Liver (tissue), 9 donors: ENCODE measurements around the gene CHKB. TPM values are rescaled to one million over a fixed set of nuclear protein-coding genes. Genes with fewer than 3 reads are reported as not detected.

ENCODE experiments used
- DNase-seq: peaks from one replicate; pipeline ENCODE4 v3.0.0-alpha.2; 2017; ENCODE audit warnings: low spot score
- H3K27ac ChIP-seq, 2 donors: one replicate each; pipeline ENCODE4 v1.7.0; 2013; ENCODE audit warnings: inconsistent platforms in 2 of 2, low read length in 2 of 2, control low read depth in 1 of 2, low read depth in 1 of 2, mild to moderate bottlenecking in 1 of 2
- H3K27me3 ChIP-seq, 4 donors: one replicate each; pipeline versions ENCODE4 v1.6.1 to v1.7.0; 2013; ENCODE audit warnings: low read length in 3 of 4, inconsistent platforms in 1 of 4, mild to moderate bottlenecking in 1 of 4, moderate library complexity in 1 of 4; ENCODE audit not compliant: control insufficient read depth in 4 of 4, insufficient read depth in 4 of 4
- H3K36me3 ChIP-seq, 4 donors: one replicate each; pipeline versions ENCODE4 v1.6.1 to v1.7.0; 2013; ENCODE audit warnings: low read length in 3 of 4, mild to moderate bottlenecking in 3 of 4, low read depth in 1 of 4, moderate library complexity in 1 of 4; ENCODE audit not compliant: control insufficient read depth in 4 of 4, insufficient read depth in 3 of 4
- H3K4me1 ChIP-seq, 4 donors: one replicate each; pipeline versions ENCODE4 v1.6.1 to v1.7.0; 2013; ENCODE audit warnings: low read length in 3 of 4, mild to moderate bottlenecking in 3 of 4, moderate library complexity in 1 of 4; ENCODE audit not compliant: control insufficient read depth in 4 of 4, insufficient read depth in 4 of 4
- H3K4me3 ChIP-seq, 3 donors: one replicate each; pipeline versions ENCODE4 v1.6.1 to v1.7.0; 2013; ENCODE audit warnings: low read length in 3 of 3, control low read depth in 1 of 3, low read depth in 1 of 3, mild to moderate bottlenecking in 1 of 3
- H3K9ac ChIP-seq, 2 donors: one replicate each; pipeline ENCODE4 v1.7.0; 2013; ENCODE audit warnings: low read length in 2 of 2, mild to moderate bottlenecking in 2 of 2, moderate library complexity in 2 of 2, control low read depth in 1 of 2, low read depth in 1 of 2
- H3K9me3 ChIP-seq, 4 donors: one replicate each; pipeline versions ENCODE4 v1.6.1 to v1.7.0; 2013; ENCODE audit warnings: low read length in 3 of 4; ENCODE audit not compliant: control insufficient read depth in 4 of 4
- EGR1 ChIP-seq, 2 donors: IDR thresholded peaks; 2 replicates each; pipeline ENCODE4 v1.6.1; 2016 to 2018; ENCODE audit warnings: antibody characterized with exemption in 2 of 2, low read depth in 2 of 2
- FOXA1 ChIP-seq: IDR thresholded peaks from 2 replicates; pipeline ENCODE4 v1.6.1; 2016; ENCODE audit warnings: antibody characterized with exemption
- FOXA2 ChIP-seq: IDR thresholded peaks from 2 replicates; pipeline ENCODE4 v1.6.1; 2016; ENCODE audit warnings: antibody characterized with exemption
- GABPA ChIP-seq, 2 donors: IDR thresholded peaks in 1 of 2; conservative IDR thresholded peaks in 1 of 2; 2 replicates each; pipeline ENCODE4 v1.6.1; 2016; ENCODE audit warnings: antibody characterized with exemption in 2 of 2, mild to moderate bottlenecking in 1 of 2, moderate library complexity in 1 of 2
- HNF4A ChIP-seq, 2 donors: conservative IDR thresholded peaks; 2 replicates each; pipeline ENCODE4 v1.6.1; 2016; ENCODE audit warnings: antibody characterized with exemption in 2 of 2, mild to moderate bottlenecking in 2 of 2
- HNF4G ChIP-seq: IDR thresholded peaks from 2 replicates; pipeline ENCODE4 v1.6.1; 2016; ENCODE audit warnings: antibody characterized with exemption
- JUND ChIP-seq, 2 donors: IDR thresholded peaks; 2 replicates each; pipeline ENCODE4 v1.6.1; 2016; ENCODE audit warnings: antibody characterized with exemption in 2 of 2
- NR2F2 ChIP-seq: IDR thresholded peaks from 2 replicates; pipeline ENCODE4 v1.6.1; 2016; ENCODE audit warnings: antibody characterized with exemption
- RAD21 ChIP-seq, 2 donors: IDR thresholded peaks; 2 replicates each; pipeline ENCODE4 v1.6.1; 2016; ENCODE audit warnings: antibody characterized with exemption in 2 of 2, mild to moderate bottlenecking in 2 of 2
- RXRA ChIP-seq, 2 donors: IDR thresholded peaks; 2 replicates each; pipeline ENCODE4 v1.6.1; 2017 to 2018; ENCODE audit warnings: antibody characterized with exemption in 2 of 2, mild to moderate bottlenecking in 1 of 2
- SP1 ChIP-seq: IDR thresholded peaks from 2 replicates; pipeline ENCODE4 v1.6.1; 2018; ENCODE audit warnings: antibody characterized with exemption, mild to moderate bottlenecking
- TAF1 ChIP-seq: conservative IDR thresholded peaks from 2 replicates; pipeline ENCODE4 v1.6.1; 2016; ENCODE audit warnings: antibody characterized with exemption, mild to moderate bottlenecking
- YY1 ChIP-seq: IDR thresholded peaks from 2 replicates; pipeline ENCODE4 v1.6.1; 2016; ENCODE audit warnings: antibody characterized with exemption, mild to moderate bottlenecking
- WGBS: extraction: QIAGEN DNeasy Blood & Tissue Kit; methylation state at CpG from one replicate; pipeline ENCODE4 v1.1.7; 2013; 5-methylcytosine and 5-hydroxymethylcytosine counted together
- polyA plus RNA-seq, 2 donors: library from polyadenylated mRNA; stranded (reverse) in 1 of 2; unstranded in 1 of 2; fragments of 200-250 nt in 1 of 2; fragments of >200 nt in 1 of 2; fragmentation: Nextera tagmentation in 1 of 2; extraction: Ambion mirVana in 1 of 2; gene quantifications; one replicate each; pipeline versions ENCODE4 v1.2.1 to v1.2.3, GENCODE V29; 2013 to 2015
- total RNA-seq, 2 donors: library from RNA; depleted of rRNA; stranded (reverse); fragments of >200 nt; gene quantifications; one replicate each; pipeline ENCODE4 v1.2.3, GENCODE V29; 2014
- TF ChIP-seq, protein P1 (sequence below): IDR thresholded peaks from 2 replicates; pipeline ENCODE4 v1.6.1; 2016; ENCODE audit warnings: antibody characterized with exemption
- TF ChIP-seq, protein P2 (sequence below): IDR thresholded peaks from 2 replicates; pipeline ENCODE4 v1.6.1; 2016; ENCODE audit warnings: antibody characterized with exemption, mild to moderate bottlenecking
- TF ChIP-seq, protein P3 (sequence below): IDR thresholded peaks from 2 replicates; pipeline ENCODE4 v1.6.1; 2016; ENCODE audit warnings: antibody characterized with exemption
- TF ChIP-seq, protein P4 (sequence below): fragments of 150-350 bp; IDR thresholded peaks from 2 replicates; pipeline ENCODE4 v1.5.1; 2017; ENCODE audit warnings: improper control_type of control experiment, low read depth, low read length; ENCODE audit not compliant: missing input control
- TF ChIP-seq, protein P5 (sequence below): IDR thresholded peaks from 2 replicates; pipeline ENCODE4 v1.6.1; 2016; ENCODE audit warnings: antibody characterized with exemption
- donor health status: healthy.
- donor health status: healthy.
- donor health status: healthy.
- donor health status: healthy.
- donor health status: healthy.

The CHKB gene
- total and polyA plus RNA-seq, 4 donors: 17.9 to 24.2 (median 20.6) TPM

DNA sequence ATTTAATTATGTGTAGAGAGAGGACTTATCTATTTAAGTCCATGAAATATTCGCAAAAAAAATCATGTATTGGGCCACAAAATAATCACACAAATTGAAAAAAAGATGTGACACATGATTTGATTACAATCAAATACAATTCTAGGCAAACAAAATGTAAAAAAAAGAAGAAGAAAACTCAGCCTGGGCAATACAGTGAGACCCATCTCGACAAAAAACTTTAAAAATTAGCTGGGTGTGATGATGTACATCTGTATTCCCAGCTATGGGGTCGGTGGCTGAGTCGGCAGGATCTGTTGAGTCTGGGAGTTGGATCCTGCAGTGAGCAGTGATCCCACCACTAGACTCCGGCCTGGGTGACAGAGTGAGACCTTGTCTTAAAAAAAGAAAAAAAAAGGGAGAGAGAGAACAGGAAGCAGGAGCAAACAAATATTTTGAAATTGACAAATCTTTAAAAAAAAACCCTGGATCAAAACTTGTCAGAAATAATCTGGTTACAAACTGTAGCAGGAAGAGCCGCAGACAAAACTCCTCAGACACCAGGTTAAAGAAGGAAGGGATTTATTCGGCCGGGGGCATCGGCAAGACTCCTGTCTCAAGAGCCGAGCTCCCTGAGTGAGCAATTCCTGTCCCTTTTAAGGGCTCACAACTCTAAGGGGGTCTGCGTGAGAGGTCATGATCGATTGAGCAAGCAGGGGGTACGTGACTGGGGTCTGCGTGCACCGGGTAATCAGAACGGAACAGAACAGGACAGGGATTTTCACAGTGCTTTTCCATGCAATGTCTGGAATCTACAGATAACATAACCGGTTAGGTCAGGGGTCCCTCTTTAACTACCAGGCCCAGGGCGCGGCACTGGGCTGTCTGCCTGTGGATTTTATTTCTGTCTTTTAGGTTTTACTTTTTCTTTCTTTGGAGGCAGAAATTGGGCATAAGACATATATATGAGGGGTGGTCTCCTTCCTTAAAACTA, 49.5 kb downstream of the CHKB start:
- Histone ChIP-seq H3K27me3 (no peaks in the 10 kb centered on the region), H3K4me1 (peaks cover 0 to 24% (median 14%) of the 10 kb centered on the region in 4 donors), H3K9me3 (no peaks in the 10 kb centered on the region), H3K27ac (peak overlapping the region; percentile 92 to 98), H3K9ac (no peak overlapping the region), H3K36me3 (no peaks in the 10 kb centered on the region), H3K4me3 (peak overlapping the region in 1 of 3 donors; percentile 93)
- no peak for DNase-seq
- WGBS: 77% methylated on average over 19 of the region's 19 CpGs
- TF ChIP-seq, protein P1, sequence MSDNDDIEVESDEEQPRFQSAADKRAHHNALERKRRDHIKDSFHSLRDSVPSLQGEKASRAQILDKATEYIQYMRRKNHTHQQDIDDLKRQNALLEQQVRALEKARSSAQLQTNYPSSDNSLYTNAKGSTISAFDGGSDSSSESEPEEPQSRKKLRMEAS: no peak
- TF ChIP-seq FOXA2: no peak
- no peak for TF ChIP-seq HNF4A (conservative IDR thresholded peaks at IDR 0.05)
- TF ChIP-seq, protein P2, sequence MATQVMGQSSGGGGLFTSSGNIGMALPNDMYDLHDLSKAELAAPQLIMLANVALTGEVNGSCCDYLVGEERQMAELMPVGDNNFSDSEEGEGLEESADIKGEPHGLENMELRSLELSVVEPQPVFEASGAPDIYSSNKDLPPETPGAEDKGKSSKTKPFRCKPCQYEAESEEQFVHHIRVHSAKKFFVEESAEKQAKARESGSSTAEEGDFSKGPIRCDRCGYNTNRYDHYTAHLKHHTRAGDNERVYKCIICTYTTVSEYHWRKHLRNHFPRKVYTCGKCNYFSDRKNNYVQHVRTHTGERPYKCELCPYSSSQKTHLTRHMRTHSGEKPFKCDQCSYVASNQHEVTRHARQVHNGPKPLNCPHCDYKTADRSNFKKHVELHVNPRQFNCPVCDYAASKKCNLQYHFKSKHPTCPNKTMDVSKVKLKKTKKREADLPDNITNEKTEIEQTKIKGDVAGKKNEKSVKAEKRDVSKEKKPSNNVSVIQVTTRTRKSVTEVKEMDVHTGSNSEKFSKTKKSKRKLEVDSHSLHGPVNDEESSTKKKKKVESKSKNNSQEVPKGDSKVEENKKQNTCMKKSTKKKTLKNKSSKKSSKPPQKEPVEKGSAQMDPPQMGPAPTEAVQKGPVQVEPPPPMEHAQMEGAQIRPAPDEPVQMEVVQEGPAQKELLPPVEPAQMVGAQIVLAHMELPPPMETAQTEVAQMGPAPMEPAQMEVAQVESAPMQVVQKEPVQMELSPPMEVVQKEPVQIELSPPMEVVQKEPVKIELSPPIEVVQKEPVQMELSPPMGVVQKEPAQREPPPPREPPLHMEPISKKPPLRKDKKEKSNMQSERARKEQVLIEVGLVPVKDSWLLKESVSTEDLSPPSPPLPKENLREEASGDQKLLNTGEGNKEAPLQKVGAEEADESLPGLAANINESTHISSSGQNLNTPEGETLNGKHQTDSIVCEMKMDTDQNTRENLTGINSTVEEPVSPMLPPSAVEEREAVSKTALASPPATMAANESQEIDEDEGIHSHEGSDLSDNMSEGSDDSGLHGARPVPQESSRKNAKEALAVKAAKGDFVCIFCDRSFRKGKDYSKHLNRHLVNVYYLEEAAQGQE: no peak
- TF ChIP-seq, protein P3, sequence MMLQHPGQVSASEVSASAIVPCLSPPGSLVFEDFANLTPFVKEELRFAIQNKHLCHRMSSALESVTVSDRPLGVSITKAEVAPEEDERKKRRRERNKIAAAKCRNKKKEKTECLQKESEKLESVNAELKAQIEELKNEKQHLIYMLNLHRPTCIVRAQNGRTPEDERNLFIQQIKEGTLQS: no peak
- TF ChIP-seq JUND (IDR thresholded peaks at IDR 0.05): no peak
- no peak for TF ChIP-seq TAF1
- no peak for TF ChIP-seq FOXA1
- TF ChIP-seq, protein P4, sequence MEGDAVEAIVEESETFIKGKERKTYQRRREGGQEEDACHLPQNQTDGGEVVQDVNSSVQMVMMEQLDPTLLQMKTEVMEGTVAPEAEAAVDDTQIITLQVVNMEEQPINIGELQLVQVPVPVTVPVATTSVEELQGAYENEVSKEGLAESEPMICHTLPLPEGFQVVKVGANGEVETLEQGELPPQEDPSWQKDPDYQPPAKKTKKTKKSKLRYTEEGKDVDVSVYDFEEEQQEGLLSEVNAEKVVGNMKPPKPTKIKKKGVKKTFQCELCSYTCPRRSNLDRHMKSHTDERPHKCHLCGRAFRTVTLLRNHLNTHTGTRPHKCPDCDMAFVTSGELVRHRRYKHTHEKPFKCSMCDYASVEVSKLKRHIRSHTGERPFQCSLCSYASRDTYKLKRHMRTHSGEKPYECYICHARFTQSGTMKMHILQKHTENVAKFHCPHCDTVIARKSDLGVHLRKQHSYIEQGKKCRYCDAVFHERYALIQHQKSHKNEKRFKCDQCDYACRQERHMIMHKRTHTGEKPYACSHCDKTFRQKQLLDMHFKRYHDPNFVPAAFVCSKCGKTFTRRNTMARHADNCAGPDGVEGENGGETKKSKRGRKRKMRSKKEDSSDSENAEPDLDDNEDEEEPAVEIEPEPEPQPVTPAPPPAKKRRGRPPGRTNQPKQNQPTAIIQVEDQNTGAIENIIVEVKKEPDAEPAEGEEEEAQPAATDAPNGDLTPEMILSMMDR: no peak
- TF ChIP-seq, protein P5, sequence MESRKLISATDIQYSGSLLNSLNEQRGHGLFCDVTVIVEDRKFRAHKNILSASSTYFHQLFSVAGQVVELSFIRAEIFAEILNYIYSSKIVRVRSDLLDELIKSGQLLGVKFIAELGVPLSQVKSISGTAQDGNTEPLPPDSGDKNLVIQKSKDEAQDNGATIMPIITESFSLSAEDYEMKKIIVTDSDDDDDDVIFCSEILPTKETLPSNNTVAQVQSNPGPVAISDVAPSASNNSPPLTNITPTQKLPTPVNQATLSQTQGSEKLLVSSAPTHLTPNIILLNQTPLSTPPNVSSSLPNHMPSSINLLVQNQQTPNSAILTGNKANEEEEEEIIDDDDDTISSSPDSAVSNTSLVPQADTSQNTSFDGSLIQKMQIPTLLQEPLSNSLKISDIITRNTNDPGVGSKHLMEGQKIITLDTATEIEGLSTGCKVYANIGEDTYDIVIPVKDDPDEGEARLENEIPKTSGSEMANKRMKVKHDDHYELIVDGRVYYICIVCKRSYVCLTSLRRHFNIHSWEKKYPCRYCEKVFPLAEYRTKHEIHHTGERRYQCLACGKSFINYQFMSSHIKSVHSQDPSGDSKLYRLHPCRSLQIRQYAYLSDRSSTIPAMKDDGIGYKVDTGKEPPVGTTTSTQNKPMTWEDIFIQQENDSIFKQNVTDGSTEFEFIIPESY: no peak
- TF ChIP-seq SP1: no peak
- no peak for TF ChIP-seq YY1
- TF ChIP-seq GABPA (IDR thresholded peaks at IDR 0.05 in 1 of 2, conservative IDR thresholded peaks at IDR 0.05 in 1 of 2): no peak
- TF ChIP-seq RAD21 (IDR thresholded peaks at IDR 0.05): no peak
- TF ChIP-seq HNF4G: no peak
- TF ChIP-seq NR2F2: no peak
- no peak for TF ChIP-seq EGR1 (IDR thresholded peaks at IDR 0.05; ENCODE audit: low read depth in 2 of 2)
- TF ChIP-seq RXRA (IDR thresholded peaks at IDR 0.05): no peak
